Measurements from ENCODE around the gene HPCAL1. TPM values are rescaled to one million over a fixed set of nuclear protein-coding genes. Genes with fewer than 3 reads are reported as not detected.

The HPCAL1 gene
- total RNA-seq, 3 donors from 2014 or later: 42.0 to 98.1 (median 47.7) TPM

- TF ChIP-seq CTCF (IDR thresholded peaks at IDR 0.05): no peak
- peaks cover 20% of the 10 kb centered on the region for H3K4me1 ChIP-seq (ENCODE audit: low read depth)
- ATAC-seq (no peak), DNase-seq (no peak)
- H3K4me3 ChIP-seq: no peak overlapping the region
- intact Hi-C loops (cut with DNase I, micrococcal nuclease): no loop called here
- H3K36me3 ChIP-seq (ENCODE audit: low read depth): no peaks in the 10 kb centered on the region
- no peaks in the 10 kb centered on the region for H3K9me3 ChIP-seq
Measured at GRCh38 chr2:10323535-10323934, 20.8 kb downstream of the HPCAL1 start.

- Histone ChIP-seq H3K4me3 (no peak overlapping the region), H3K4me1 (ENCODE audit: low read depth) (peaks cover 23% of the 10 kb centered on the region), H3K9me3 (no peaks in the 10 kb centered on the region), H3K36me3 (ENCODE audit: low read depth) (no peaks in the 10 kb centered on the region)
- ATAC-seq: no peak
- DNase-seq: no peak
- no peak for TF ChIP-seq CTCF (IDR thresholded peaks at IDR 0.05)
- intact Hi-C loops (cut with DNase I, micrococcal nuclease): no loop called here
Measured at GRCh38 chr2:10324095-10324832, 21.6 kb downstream of the HPCAL1 start.

- H3K9me3 ChIP-seq: no peaks in the 10 kb centered on the region
- no peak for TF ChIP-seq CTCF (IDR thresholded peaks at IDR 0.05)
- H3K4me1 ChIP-seq (ENCODE audit: low read depth): peaks cover 35% of the 10 kb centered on the region
- ATAC-seq (peak; percentile 75), DNase-seq (peak; percentile 47 to 67 (median 66))
- no peaks in the 10 kb centered on the region for H3K36me3 ChIP-seq (ENCODE audit: low read depth)
- H3K4me3 ChIP-seq: no peak overlapping the region
- intact Hi-C loops (cut with DNase I, micrococcal nuclease): no loop called here
Measured at GRCh38 chr2:10325278-10326145, 22.8 kb downstream of the HPCAL1 start.

- Histone ChIP-seq H3K4me3 (no peak overlapping the region), H3K36me3 (ENCODE audit: low read depth) (no peaks in the 10 kb centered on the region), H3K4me1 (ENCODE audit: low read depth) (peaks cover 42% of the 10 kb centered on the region), H3K9me3 (no peaks in the 10 kb centered on the region)
- no peak for TF ChIP-seq CTCF (IDR thresholded peaks at IDR 0.05)
- DNase-seq (no peak), ATAC-seq (no peak)
- intact Hi-C loops (cut with DNase I, micrococcal nuclease): no loop called here
Measured at GRCh38 chr2:10326151-10326616, 23.5 kb downstream of the HPCAL1 start.

- no peaks in the 10 kb centered on the region for H3K36me3 ChIP-seq (ENCODE audit: low read depth)
- TF ChIP-seq CTCF (IDR thresholded peaks at IDR 0.05): no peak
- intact Hi-C loops (cut with DNase I, micrococcal nuclease): no loop called here
- no peaks in the 10 kb centered on the region for H3K9me3 ChIP-seq
- DNase-seq (no peak), ATAC-seq (no peak)
- H3K4me1 ChIP-seq (ENCODE audit: low read depth): peaks cover 50% of the 10 kb centered on the region
- H3K4me3 ChIP-seq: no peak overlapping the region
Measured at GRCh38 chr2:10326707-10327594, 24.2 kb downstream of the HPCAL1 start.
